ENCODE data around the gene TCF3.
A peak's percentile ranks its signal among the peaks of the same experiment; 100 is the strongest.

TCF3 gene

GRCh38 chr19:1685046-1685445 is 32.6 kb upstream of the TCF3 start:
- no peaks in the 10 kb centered on the region for H3K9me3 ChIP-seq
- no peaks in the 10 kb centered on the region for H4K20me1 ChIP-seq
- no peak overlapping the region for H3K27ac ChIP-seq
- H3K4me1 ChIP-seq = peaks cover 2% of the 10 kb centered on the region
- peaks cover 40% of the 10 kb centered on the region; the same call in 1 of the 2 replicates for H3K27me3 ChIP-seq
- no peak overlapping the region for H3K9ac ChIP-seq
- H3K36me3 ChIP-seq = no peaks in the 10 kb centered on the region
- no peak overlapping the region for H3K4me2 ChIP-seq
- no peak overlapping the region for H3K4me3 ChIP-seq
- no peak for TF ChIP-seq Cebpa-rat (IDR thresholded peaks at IDR 0.05)

- Histone ChIP-seq H3K4me3 (no peak overlapping the region), H3K4me2 (no peak overlapping the region), H3K36me3 (no peaks in the 10 kb centered on the region), H3K9me3 (no peaks in the 10 kb centered on the region), H3K9ac (no peak overlapping the region), H3K27me3 (peaks cover 40% of the 10 kb centered on the region; the same call in 1 of the 2 replicates), H3K4me1 (no peaks in the 10 kb centered on the region), H3K27ac (no peak overlapping the region), H4K20me1 (no peaks in the 10 kb centered on the region)
- no peak for TF ChIP-seq Cebpa-rat (IDR thresholded peaks at IDR 0.05)
Measured at GRCh38 chr19:1684573-1684912, 32.1 kb upstream of the TCF3 start.

GRCh38 chr19:1683869-1684572 is 31.6 kb upstream of the TCF3 start:
- Histone ChIP-seq H3K9ac (no peak overlapping the region), H4K20me1 (no peaks in the 10 kb centered on the region), H3K4me1 (no peaks in the 10 kb centered on the region), H3K27me3 (peaks cover 40% of the 10 kb centered on the region; the same call in 1 of the 2 replicates), H3K27ac (no peak overlapping the region), H3K36me3 (no peaks in the 10 kb centered on the region), H3K4me2 (no peak overlapping the region), H3K9me3 (no peaks in the 10 kb centered on the region), H3K4me3 (no peak overlapping the region)
- TF ChIP-seq Cebpa-rat (IDR thresholded peaks at IDR 0.05) = no peak

- Histone ChIP-seq H3K27me3 (peaks cover 53% of the 10 kb centered on the region), H4K20me1 (no peaks in the 10 kb centered on the region), H3K4me3 (no peak overlapping the region), H3K36me3 (no peaks in the 10 kb centered on the region), H3K9ac (no peak overlapping the region), H3K4me2 (no peak overlapping the region), H3K27ac (no peak overlapping the region), H3K4me1 (no peaks in the 10 kb centered on the region), H3K9me3 (no peaks in the 10 kb centered on the region)
- no peak for TF ChIP-seq Cebpa-rat (IDR thresholded peaks at IDR 0.05)
Measured at GRCh38 chr19:1680976-1681375, 28.6 kb upstream of the TCF3 start.

- TF ChIP-seq Cebpa-rat (IDR thresholded peaks at IDR 0.05) = no peak
- H3K4me2 ChIP-seq = no peak overlapping the region
Measured at GRCh38 chr19:1678073-1678472, 25.7 kb upstream of the TCF3 start.

GRCh38 chr19:1676351-1677266 is 24.2 kb upstream of the TCF3 start:
- H3K9me3 ChIP-seq = no peaks in the 10 kb centered on the region
- no peak overlapping the region for H3K4me3 ChIP-seq
- no peak overlapping the region for H3K4me2 ChIP-seq
- no peaks in the 10 kb centered on the region for H3K36me3 ChIP-seq
- H3K27ac ChIP-seq = no peak overlapping the region
- no peak overlapping the region for H3K9ac ChIP-seq
- peaks cover 40% of the 10 kb centered on the region for H3K27me3 ChIP-seq
- no peak for TF ChIP-seq Cebpa-rat (IDR thresholded peaks at IDR 0.05)
- no peaks in the 10 kb centered on the region for H4K20me1 ChIP-seq
- H3K4me1 ChIP-seq = peaks cover 29% of the 10 kb centered on the region

More at GRCh38 chr19:1678073-1678472, 25.7 kb upstream of the TCF3 start:
- Histone ChIP-seq H3K9me3 (no peaks in the 10 kb centered on the region), H3K4me1 (peaks cover 16% of the 10 kb centered on the region), H4K20me1 (no peaks in the 10 kb centered on the region), H3K4me3 (no peak overlapping the region), H3K36me3 (no peaks in the 10 kb centered on the region), H3K27ac (no peak overlapping the region), H3K9ac (no peak overlapping the region), H3K27me3 (peaks cover 51% of the 10 kb centered on the region)

GRCh38 chr19:1675633-1676350 is 23.4 kb upstream of the TCF3 start:
- peaks cover 37% of the 10 kb centered on the region for H3K4me1 ChIP-seq
- no peaks in the 10 kb centered on the region for H3K36me3 ChIP-seq
- no peak overlapping the region for H3K9ac ChIP-seq
- H3K4me3 ChIP-seq = no peak overlapping the region
- peaks cover 32% of the 10 kb centered on the region for H3K27me3 ChIP-seq
- no peak overlapping the region for H3K4me2 ChIP-seq
- H3K9me3 ChIP-seq = no peaks in the 10 kb centered on the region
- no peak for TF ChIP-seq Cebpa-rat (IDR thresholded peaks at IDR 0.05)
- no peaks in the 10 kb centered on the region for H4K20me1 ChIP-seq
- no peak overlapping the region for H3K27ac ChIP-seq

GRCh38 chr19:1674293-1674679 is 21.9 kb upstream of the TCF3 start:
- Histone ChIP-seq H3K4me3 (no peak overlapping the region), H3K9me3 (no peaks in the 10 kb centered on the region), H4K20me1 (no peaks in the 10 kb centered on the region), H3K36me3 (no peaks in the 10 kb centered on the region), H3K4me2 (peak overlapping the region; percentile 51), H3K27me3 (peaks cover 30% of the 10 kb centered on the region), H3K9ac (no peak overlapping the region), H3K27ac (no peak overlapping the region), H3K4me1 (peaks cover 44% of the 10 kb centered on the region)
- no peak for TF ChIP-seq Cebpa-rat (IDR thresholded peaks at IDR 0.05)

GRCh38 chr19:1673645-1674292 is 21.4 kb upstream of the TCF3 start:
- Histone ChIP-seq H3K9me3 (no peaks in the 10 kb centered on the region), H4K20me1 (no peaks in the 10 kb centered on the region), H3K27ac (peak overlapping the region; percentile 41; the same call in 1 of the 2 replicates), H3K4me1 (peaks cover 49% of the 10 kb centered on the region), H3K4me2 (peak overlapping the region; percentile 94), H3K36me3 (no peaks in the 10 kb centered on the region), H3K9ac (no peak overlapping the region), H3K27me3 (peaks cover 30% of the 10 kb centered on the region), H3K4me3 (no peak overlapping the region)
- no peak for TF ChIP-seq Cebpa-rat (IDR thresholded peaks at IDR 0.05)
